ENCODE data around the gene RFX7. TPM values are rescaled to one million over a fixed set of nuclear protein-coding genes. Genes with fewer than 3 reads are reported as not detected.

Gene RFX7
- total and polyA plus RNA-seq, 2 donors (not counting 1 experiment from before 2014, with no cell fraction given), result 5.4 to 6.9 TPM

GRCh38 chr15:56056626-56057025 is 187.1 kb downstream of the RFX7 start:
- no peaks in the 10 kb centered on the region for H3K4me1 ChIP-seq (ENCODE audit: control insufficient read depth, extremely low read depth, insufficient read depth, low read length)
- no peaks in the 10 kb centered on the region for H3K79me2 ChIP-seq (ENCODE audit: control insufficient read depth, insufficient read depth, low read length)
- no peaks in the 10 kb centered on the region for H3K9me3 ChIP-seq (ENCODE audit: control insufficient read depth, insufficient read depth, low read depth, low read length)
- no peak overlapping the region for H3K4me3 ChIP-seq (replicated peaks in 1 of 4; ENCODE audit: control extremely low read depth in 1 of 4, insufficient read depth in 1 of 4, low read depth in 3 of 4, low read length in 4 of 4)
- no peak for TF ChIP-seq EZH2 (IDR thresholded peaks at IDR 0.05; ENCODE audit: low read length, missing control alignments)
- TF ChIP-seq, protein P1, sequence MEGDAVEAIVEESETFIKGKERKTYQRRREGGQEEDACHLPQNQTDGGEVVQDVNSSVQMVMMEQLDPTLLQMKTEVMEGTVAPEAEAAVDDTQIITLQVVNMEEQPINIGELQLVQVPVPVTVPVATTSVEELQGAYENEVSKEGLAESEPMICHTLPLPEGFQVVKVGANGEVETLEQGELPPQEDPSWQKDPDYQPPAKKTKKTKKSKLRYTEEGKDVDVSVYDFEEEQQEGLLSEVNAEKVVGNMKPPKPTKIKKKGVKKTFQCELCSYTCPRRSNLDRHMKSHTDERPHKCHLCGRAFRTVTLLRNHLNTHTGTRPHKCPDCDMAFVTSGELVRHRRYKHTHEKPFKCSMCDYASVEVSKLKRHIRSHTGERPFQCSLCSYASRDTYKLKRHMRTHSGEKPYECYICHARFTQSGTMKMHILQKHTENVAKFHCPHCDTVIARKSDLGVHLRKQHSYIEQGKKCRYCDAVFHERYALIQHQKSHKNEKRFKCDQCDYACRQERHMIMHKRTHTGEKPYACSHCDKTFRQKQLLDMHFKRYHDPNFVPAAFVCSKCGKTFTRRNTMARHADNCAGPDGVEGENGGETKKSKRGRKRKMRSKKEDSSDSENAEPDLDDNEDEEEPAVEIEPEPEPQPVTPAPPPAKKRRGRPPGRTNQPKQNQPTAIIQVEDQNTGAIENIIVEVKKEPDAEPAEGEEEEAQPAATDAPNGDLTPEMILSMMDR (conservative IDR thresholded peaks at IDR 0.05 in 1 of 2, IDR thresholded peaks at IDR 0.05 in 1 of 2; ENCODE audit: low read depth in 1 of 2, low read length in 2 of 2), result no peak
- DNase-seq (ENCODE audit: low read depth in 2 of 2), result no peak
- H2AFZ ChIP-seq (ENCODE audit: low read length), result no peak overlapping the region
- H3K27me3 ChIP-seq (ENCODE audit: control insufficient read depth, insufficient read depth, low read length), result no peaks in the 10 kb centered on the region
- no peak overlapping the region for H3K4me2 ChIP-seq (ENCODE audit: extremely low read depth, insufficient read depth, low read length)
- no peak overlapping the region for H3K9ac ChIP-seq (ENCODE audit: insufficient read depth, low read length)
- no peak overlapping the region for H3K27ac ChIP-seq (ENCODE audit: insufficient read depth, low read length)
- no peaks in the 10 kb centered on the region for H4K20me1 ChIP-seq (ENCODE audit: control insufficient read depth, extremely low read depth, insufficient read depth, low read length)
- no peaks in the 10 kb centered on the region for H3K36me3 ChIP-seq (ENCODE audit: control insufficient read depth, insufficient read depth, low read length)

GRCh38 chr15:56053046-56053400 is 190.7 kb downstream of the RFX7 start:
- Histone ChIP-seq H3K27me3 (ENCODE audit: control insufficient read depth, insufficient read depth, low read length) (no peaks in the 10 kb centered on the region), H3K9me3 (ENCODE audit: control insufficient read depth, insufficient read depth, low read depth, low read length) (no peaks in the 10 kb centered on the region), H4K20me1 (ENCODE audit: control insufficient read depth, extremely low read depth, insufficient read depth, low read length) (no peaks in the 10 kb centered on the region), H3K4me1 (ENCODE audit: control insufficient read depth, extremely low read depth, insufficient read depth, low read length) (no peaks in the 10 kb centered on the region), H3K79me2 (ENCODE audit: control insufficient read depth, insufficient read depth, low read length) (no peaks in the 10 kb centered on the region), H2AFZ (ENCODE audit: low read length) (peak overlapping the region; percentile 11), H3K9ac (ENCODE audit: insufficient read depth, low read length) (no peak overlapping the region), H3K36me3 (ENCODE audit: control insufficient read depth, insufficient read depth, low read length) (no peaks in the 10 kb centered on the region), H3K4me3 (replicated peaks in 1 of 4; ENCODE audit: control extremely low read depth in 1 of 4, insufficient read depth in 1 of 4, low read depth in 3 of 4, low read length in 4 of 4) (no peak overlapping the region), H3K27ac (ENCODE audit: insufficient read depth, low read length) (no peak overlapping the region), H3K4me2 (ENCODE audit: extremely low read depth, insufficient read depth, low read length) (no peak overlapping the region)
- no peak for TF ChIP-seq EZH2 (IDR thresholded peaks at IDR 0.05; ENCODE audit: low read length, missing control alignments)
- TF ChIP-seq, protein P1 (conservative IDR thresholded peaks at IDR 0.05 in 1 of 2, IDR thresholded peaks at IDR 0.05 in 1 of 2; ENCODE audit: low read depth in 1 of 2, low read length in 2 of 2), result no peak
- no peak for DNase-seq (ENCODE audit: low read depth in 2 of 2)

GRCh38 chr15:56052395-56053045 is 191.2 kb downstream of the RFX7 start:
- Histone ChIP-seq H3K27me3 (ENCODE audit: control insufficient read depth, insufficient read depth, low read length) (no peaks in the 10 kb centered on the region), H3K9ac (ENCODE audit: insufficient read depth, low read length) (no peak overlapping the region), H3K27ac (ENCODE audit: insufficient read depth, low read length) (no peak overlapping the region), H4K20me1 (ENCODE audit: control insufficient read depth, extremely low read depth, insufficient read depth, low read length) (no peaks in the 10 kb centered on the region), H3K9me3 (ENCODE audit: control insufficient read depth, insufficient read depth, low read depth, low read length) (no peaks in the 10 kb centered on the region), H3K4me1 (ENCODE audit: control insufficient read depth, extremely low read depth, insufficient read depth, low read length) (no peaks in the 10 kb centered on the region), H3K4me3 (replicated peaks in 1 of 4; ENCODE audit: control extremely low read depth in 1 of 4, insufficient read depth in 1 of 4, low read depth in 3 of 4, low read length in 4 of 4) (no peak overlapping the region), H3K4me2 (ENCODE audit: extremely low read depth, insufficient read depth, low read length) (no peak overlapping the region), H3K36me3 (ENCODE audit: control insufficient read depth, insufficient read depth, low read length) (no peaks in the 10 kb centered on the region), H3K79me2 (ENCODE audit: control insufficient read depth, insufficient read depth, low read length) (no peaks in the 10 kb centered on the region), H2AFZ (ENCODE audit: low read length) (peak overlapping the region; percentile 73)
- DNase-seq (ENCODE audit: low read depth in 2 of 2), result peak; percentile 53 to 77
- TF ChIP-seq, protein P1 (conservative IDR thresholded peaks at IDR 0.05 in 1 of 2, IDR thresholded peaks at IDR 0.05 in 1 of 2; ENCODE audit: low read depth in 1 of 2, low read length in 2 of 2), result peak; percentile 56 to 77
- TF ChIP-seq EZH2 (IDR thresholded peaks at IDR 0.05; ENCODE audit: low read length, missing control alignments), result no peak

All from fibroblast of lung (primary cell).